ENCODE results near the gene BSG. TPM values are rescaled to one million over a fixed set of nuclear protein-coding genes. Genes with fewer than 3 reads are reported as not detected.

The BSG gene
- 291 and 297 TPM in 2 replicates for total RNA-seq

DNA sequence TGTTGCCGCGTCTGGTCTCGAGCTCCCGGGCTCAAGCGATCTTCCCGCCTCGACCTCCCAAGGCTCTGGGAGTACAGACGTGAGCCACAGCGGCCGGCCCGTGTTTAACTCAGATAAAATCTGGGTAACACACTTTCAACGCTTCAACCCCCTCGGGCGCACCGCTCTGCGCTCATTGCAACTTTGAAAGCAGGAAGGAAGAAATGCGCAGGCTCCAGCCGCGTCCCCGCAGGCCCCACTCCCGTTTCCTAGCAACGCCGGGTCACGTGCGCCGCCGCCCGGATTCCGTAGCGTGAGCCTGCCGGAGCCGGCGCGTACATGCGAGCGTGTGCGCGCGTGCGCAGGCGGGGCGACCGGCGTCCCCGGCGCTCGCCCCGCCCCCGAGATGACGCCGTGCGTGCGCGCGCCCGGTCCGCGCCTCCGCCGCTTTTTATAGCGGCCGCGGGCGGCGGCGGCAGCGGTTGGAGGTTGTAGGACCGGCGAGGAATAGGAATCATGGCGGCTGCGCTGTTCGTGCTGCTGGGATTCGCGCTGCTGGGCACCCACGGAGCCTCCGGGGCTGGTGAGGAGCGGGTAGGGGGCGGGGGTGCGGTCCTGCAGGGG lies at the start of gene BSG:
Gene BSG, plus strand, starts transcription at position 457 of the 603 bp plus-strand sequence. Its CDS starts 39 bp downstream, at position 496.
- DNase-seq, result peak; percentile 100
- no peaks in the 10 kb centered on the region for H3K27me3 Mint-ChIP-seq
- peaks cover 3% of the 10 kb centered on the region for H3K36me3 Mint-ChIP-seq (ENCODE audit: low read depth)
- peak within 1 kb of the TSS; percentile 90 for H3K4me3 Mint-ChIP-seq
- peak within 1 kb of the TSS; percentile 95 for H3K27ac Mint-ChIP-seq
- H3K9me3 Mint-ChIP-seq, result no peaks in the 10 kb centered on the region
- intact Hi-C loops (cut with micrococcal nuclease), result loop anchor here (1.0 to 2.0 kb wide), 7 partner anchors 17 to 108 kb away; partner anchors contain the start of genes HCN2, POLRMT and TPGS1
- peaks cover 30% of the 10 kb centered on the region for H3K4me1 Mint-ChIP-seq

DNA sequence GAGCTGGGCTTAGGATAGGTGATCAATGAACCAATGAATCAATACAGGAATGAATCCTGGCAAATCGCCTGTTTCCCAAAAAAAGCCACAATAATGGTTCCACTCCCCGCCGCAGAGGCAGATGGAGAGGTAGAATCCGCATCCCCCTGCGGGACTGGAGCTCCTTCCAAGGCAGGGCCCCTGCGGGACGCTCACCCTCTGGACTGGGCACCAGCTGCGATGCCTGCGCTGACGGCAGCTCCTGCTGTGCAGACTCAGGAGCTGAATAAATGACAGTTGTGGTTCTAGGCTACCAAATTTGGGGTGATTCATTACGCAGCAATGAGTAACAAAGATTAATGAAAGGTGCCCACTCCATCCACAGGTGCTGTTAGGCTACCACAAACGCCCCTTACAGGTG lies 49.7 kb upstream of the BSG start:
- no peak overlapping the region for H3K4me3 Mint-ChIP-seq
- no peaks in the 10 kb centered on the region for H3K4me1 Mint-ChIP-seq
- H3K36me3 Mint-ChIP-seq (ENCODE audit: low read depth), result peaks cover 1% of the 10 kb centered on the region
- no peak overlapping the region for H3K27ac Mint-ChIP-seq
- intact Hi-C loops (cut with micrococcal nuclease), result no loop called here
- DNase-seq, result no peak
- H3K9me3 Mint-ChIP-seq, result no peaks in the 10 kb centered on the region
- peaks cover 10% of the 10 kb centered on the region for H3K27me3 Mint-ChIP-seq

DNA sequence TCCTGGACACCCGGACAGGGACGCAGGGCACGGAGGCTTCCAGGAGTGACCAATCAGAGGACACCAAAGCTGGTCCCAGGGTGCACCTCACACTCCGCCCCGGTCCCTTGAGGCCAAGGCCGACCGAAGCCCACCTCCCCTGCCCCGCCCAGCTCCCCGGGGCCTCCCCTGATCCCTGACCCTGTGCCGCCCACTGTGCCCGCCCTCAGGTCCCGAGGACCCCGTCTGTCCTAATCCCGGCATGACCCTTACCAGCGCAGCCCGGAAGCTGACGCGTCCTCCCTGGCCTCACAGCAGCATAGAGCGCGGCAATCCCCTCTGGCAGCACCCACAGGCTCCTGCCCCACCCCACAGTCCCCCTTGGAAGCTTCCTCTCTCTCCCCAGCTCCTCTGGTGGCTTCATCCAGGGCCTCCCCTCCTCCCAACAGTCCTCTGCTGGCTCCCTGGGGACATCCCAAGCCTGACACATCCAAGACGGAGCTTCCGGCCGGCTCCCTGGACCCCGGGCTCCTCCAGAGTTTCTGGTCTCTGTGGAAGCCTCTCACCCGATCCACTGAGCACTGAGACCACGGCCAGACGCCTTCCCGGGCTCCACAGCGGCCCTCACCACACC lies 48.2 kb upstream of the BSG start:
- Mint-ChIP-seq H3K4me1 (no peaks in the 10 kb centered on the region), H3K27ac (no peak overlapping the region), H3K9me3 (no peaks in the 10 kb centered on the region), H3K4me3 (no peak overlapping the region), H3K27me3 (peaks cover 10% of the 10 kb centered on the region), H3K36me3 (ENCODE audit: low read depth) (peaks cover 1% of the 10 kb centered on the region)
- intact Hi-C loops (cut with micrococcal nuclease), result no loop called here
- DNase-seq, result no peak

DNA sequence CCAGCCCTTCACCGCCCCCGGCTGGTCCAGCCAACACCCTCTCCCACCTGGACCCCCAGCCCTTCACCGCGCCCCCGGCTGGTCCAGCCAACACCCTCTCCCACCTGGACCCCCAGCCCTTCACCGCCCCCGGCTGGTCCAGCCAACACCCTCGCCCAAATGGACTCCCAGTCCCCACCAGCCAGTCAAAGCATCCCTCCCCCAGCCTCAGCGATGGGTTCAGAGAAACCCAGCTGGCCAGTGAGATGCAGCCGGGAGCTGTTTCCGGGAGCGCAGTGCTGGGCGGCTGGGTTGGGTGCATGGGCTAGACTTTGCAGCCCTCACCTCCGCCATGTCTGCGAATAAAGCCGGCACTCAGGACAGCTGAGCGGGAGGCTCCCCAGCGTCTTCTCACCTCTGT lies 47.4 kb upstream of the BSG start:
- Mint-ChIP-seq H3K4me1 (no peaks in the 10 kb centered on the region), H3K9me3 (no peaks in the 10 kb centered on the region), H3K27me3 (peaks cover 10% of the 10 kb centered on the region), H3K4me3 (no peak overlapping the region), H3K36me3 (ENCODE audit: low read depth) (peaks cover 1% of the 10 kb centered on the region), H3K27ac (no peak overlapping the region)
- no peak for DNase-seq
- intact Hi-C loops (cut with micrococcal nuclease), result no loop called here

DNA sequence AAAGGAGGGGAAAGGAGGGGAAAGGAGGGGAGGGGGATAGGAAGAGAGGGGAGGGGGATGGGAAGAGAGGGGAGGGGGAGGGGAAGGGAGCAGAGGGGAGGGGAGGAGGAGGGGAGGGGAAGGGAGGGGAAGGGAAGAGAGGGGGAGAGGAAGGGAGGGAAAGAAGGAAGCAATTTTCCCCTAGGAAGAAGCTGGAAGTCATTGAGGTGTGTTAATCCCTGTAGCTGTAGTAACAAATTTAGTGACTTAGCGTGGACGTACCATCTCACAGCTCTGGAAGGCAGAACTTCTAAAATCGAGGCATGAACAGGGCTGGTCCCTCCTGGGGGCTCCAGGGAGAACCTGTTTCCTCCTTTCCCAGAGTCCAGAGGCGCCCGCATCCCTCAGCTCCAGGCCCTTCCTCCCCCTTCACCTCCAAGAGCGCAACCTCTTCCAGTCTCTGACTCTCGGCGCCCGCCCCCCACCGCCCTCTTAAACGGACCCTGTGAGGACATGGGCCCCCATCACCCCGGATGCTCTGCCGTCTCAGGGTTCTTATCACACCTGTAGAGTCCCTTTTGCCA lies 46.5 kb upstream of the BSG start:
- intact Hi-C loops (cut with micrococcal nuclease), result no loop called here
- no peaks in the 10 kb centered on the region for H3K9me3 Mint-ChIP-seq

DNA sequence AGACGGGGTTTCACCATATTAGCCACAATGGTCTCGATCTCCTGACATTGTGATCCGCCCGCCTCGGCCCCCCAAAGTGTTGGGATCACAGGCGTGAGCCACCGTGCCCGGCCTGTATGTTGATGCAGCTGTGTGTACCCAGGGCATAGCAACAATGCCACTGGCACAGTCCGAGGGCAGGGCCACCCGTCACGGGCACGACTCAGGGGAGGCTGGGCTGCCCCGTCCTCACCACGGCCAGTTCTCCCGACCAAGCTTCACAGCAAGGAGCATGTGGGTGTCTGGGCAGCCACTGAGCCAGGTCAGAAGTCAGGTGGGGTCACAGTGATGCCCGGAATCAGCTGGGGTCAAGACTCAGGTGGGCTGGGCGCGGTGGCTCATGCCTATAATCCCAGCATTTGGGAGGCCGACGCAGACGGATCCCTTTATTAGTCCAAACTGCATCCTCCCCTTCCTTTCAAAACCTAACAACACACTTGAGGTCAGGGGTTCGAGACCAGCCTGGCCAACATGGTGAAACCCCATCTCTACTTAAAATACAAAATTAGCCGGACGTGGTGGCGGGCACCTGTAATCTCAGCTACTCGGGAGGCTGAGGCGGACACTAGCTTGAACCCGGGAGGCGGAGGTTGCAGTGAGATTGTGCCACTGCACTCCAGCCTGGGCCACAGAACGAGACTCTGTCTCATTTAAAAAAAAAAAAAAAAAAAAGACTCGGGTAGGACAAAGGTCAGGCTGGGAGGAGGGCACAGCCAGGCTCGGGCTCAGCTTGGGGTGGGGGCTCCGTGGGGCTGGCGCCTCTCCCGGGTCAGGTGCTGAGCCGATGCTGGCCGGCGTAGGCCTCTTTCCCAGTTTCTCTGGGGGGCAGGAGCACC lies 42.0 kb upstream of the BSG start:
- peak overlapping the region; percentile 90 for H3K27ac Mint-ChIP-seq
- no peak for DNase-seq
- intact Hi-C loops (cut with micrococcal nuclease), result loop anchor here (1.0 to 5.0 kb wide), 3 partner anchors 19 to 102 kb away; partner anchors contain the start of genes POLRMT and TPGS1
- peak overlapping the region; percentile 83 for H3K4me3 Mint-ChIP-seq
- peaks cover 3% of the 10 kb centered on the region for H3K36me3 Mint-ChIP-seq (ENCODE audit: low read depth)
- peaks cover 13% of the 10 kb centered on the region for H3K4me1 Mint-ChIP-seq
- no peaks in the 10 kb centered on the region for H3K9me3 Mint-ChIP-seq
- H3K27me3 Mint-ChIP-seq, result peaks cover 8% of the 10 kb centered on the region

More for the DNA sequence above, 46.5 kb upstream of the BSG start:
- H3K27me3 Mint-ChIP-seq, result peaks cover 10% of the 10 kb centered on the region
- H3K27ac Mint-ChIP-seq, result no peak overlapping the region
- H3K4me3 Mint-ChIP-seq, result no peak overlapping the region
- peaks cover 3% of the 10 kb centered on the region for H3K4me1 Mint-ChIP-seq
- no peaks in the 10 kb centered on the region for H3K36me3 Mint-ChIP-seq (ENCODE audit: low read depth)
- DNase-seq, result no peak

DNA sequence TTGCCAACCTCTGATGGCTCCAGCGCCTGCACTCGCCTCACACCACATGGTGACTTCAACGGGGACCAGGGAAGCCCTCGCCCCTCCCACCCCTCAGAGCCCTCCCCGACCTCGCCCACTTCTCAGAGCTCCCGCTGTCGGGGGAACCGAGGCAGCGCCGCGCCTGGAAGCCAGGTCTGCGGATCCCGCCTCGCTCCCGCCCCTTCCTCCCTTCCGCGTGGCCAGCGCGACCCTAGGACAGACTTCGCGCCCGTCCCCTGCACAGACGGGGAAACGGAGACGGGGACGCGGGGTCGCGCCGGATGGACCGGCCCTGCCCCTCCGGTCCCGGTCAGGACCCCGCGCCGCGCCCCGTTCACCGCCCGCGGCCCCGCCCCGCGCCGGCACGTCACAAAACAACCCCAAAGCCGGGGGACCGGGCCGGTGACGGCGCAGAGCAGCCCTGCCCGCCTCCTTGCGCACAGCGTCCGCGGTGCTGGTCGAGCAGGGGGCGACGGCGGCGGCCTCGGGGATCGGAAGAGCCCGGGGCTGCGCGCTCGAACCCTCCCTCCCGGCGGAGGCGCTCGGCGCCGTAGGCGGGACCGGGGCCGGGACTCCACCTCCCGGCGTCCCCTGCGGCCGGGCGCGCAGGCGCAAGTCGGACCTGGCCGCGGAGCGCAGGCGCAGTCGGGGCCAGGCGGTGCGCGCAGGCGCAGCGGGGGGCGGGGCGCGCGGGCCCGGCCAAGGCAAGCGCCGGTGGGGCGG lies 41.2 kb upstream of the BSG start:
- Mint-ChIP-seq H3K9me3 (no peaks in the 10 kb centered on the region), H3K27me3 (peaks cover 4% of the 10 kb centered on the region), H3K27ac (peak overlapping the region; percentile 90), H3K4me1 (peaks cover 13% of the 10 kb centered on the region), H3K4me3 (peak overlapping the region; percentile 83), H3K36me3 (ENCODE audit: low read depth) (peaks cover 3% of the 10 kb centered on the region)
- intact Hi-C loops (cut with micrococcal nuclease), result loop anchor here (1.0 to 5.0 kb wide), 3 partner anchors 20 to 101 kb away; partner anchors contain the start of genes POLRMT and TPGS1
- peak; percentile 98 for DNase-seq

DNA sequence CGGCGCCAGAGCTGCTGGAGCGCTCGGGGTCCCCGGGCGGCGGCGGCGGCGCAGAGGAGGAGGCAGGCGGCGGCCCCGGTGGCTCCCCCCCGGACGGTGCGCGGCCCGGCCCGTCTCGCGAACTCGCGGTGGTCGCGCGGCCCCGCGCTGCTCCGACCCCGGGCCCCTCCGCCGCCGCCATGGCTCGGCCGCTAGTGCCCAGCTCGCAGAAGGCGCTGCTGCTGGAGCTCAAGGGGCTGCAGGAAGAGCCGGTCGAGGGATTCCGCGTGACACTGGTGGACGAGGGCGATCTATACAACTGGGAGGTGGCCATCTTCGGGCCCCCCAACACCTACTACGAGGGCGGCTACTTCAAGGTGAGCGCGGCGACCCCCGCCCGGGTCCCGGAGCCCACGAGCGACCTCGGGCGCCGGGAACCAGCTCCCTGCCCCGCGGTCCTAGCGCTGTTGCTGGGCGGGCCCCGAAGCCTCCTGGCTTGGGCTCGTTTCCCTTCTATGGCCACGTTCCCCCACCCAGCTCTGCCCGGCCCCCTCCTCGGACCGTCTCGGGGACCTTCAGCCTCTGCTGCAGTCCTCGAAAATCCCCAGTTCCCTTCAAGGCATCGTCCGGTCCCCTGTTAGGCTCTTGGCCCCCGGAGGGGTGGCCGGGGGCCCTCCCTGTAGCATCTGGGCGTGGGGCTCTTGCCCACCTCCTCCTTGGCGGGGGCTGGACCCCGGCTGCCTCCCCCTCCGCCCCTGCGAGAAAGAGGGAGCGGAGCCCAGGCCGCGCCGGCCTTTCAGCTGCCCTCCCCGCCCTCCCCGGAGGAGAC lies 40.4 kb upstream of the BSG start, which contains the start of gene CDC34:
Gene CDC34, plus strand, starts transcription at position 8 of the 808 bp plus-strand sequence. Its CDS starts 172 bp downstream, at position 180.
- Mint-ChIP-seq H3K4me3 (peak within 1 kb of the TSS; percentile 94), H3K27me3 (no peaks in the 10 kb centered on the region), H3K27ac (peak within 1 kb of the TSS; percentile 90), H3K4me1 (peaks cover 13% of the 10 kb centered on the region), H3K36me3 (ENCODE audit: low read depth) (peaks cover 5% of the 10 kb centered on the region), H3K9me3 (no peaks in the 10 kb centered on the region)
- DNase-seq, result peak; percentile 72
- intact Hi-C loops (cut with micrococcal nuclease), result loop anchor here (1.0 to 5.0 kb wide), 5 partner anchors 21 to 100 kb away; partner anchors contain the start of genes BSG, POLRMT and TPGS1

DNA sequence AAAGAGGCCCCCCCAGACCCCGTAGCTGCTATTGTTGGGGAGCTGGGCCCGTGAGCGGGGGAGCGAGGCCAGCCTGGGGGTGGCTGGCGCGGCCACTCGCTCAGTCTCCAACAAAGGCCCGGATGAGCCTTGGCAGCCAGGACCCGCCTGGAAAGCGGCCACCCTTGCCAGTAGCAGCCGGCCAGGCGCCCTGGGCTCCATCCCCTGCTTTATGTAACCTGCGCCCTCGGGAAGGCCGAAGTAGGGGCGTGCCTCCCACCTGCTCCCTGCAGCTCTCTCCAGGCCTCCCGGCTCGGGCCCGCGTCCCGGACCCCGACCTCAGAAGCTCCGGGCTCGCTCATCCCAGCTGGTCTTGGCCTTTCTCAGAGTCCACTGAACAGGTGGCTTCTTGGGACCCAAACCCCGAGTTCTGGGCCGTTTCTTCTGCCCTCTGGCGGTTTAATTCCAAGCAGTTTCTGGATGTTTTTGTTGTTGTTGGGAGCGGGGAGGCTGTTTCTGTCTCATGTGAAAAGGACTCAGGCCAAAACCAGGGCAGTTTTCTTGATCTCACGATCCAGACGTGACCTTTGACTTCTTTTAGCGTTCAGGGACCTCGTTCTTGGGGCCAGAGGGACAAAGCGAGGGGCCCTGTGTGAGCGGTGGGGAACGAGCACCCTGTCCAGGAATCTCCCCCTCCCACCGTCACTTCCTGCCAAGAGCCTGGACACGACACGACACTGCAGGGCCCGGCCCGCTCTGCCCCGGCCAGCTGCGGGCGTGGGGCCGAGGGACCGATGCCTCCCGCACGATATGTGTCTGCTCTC lies 39.6 kb upstream of the BSG start:
- peaks cover 13% of the 10 kb centered on the region for H3K4me1 Mint-ChIP-seq
- peak; percentile 85 for DNase-seq
- H3K36me3 Mint-ChIP-seq (ENCODE audit: low read depth), result peaks cover 6% of the 10 kb centered on the region
- H3K9me3 Mint-ChIP-seq, result no peaks in the 10 kb centered on the region
- peak overlapping the region; percentile 92 for H3K27ac Mint-ChIP-seq
- H3K4me3 Mint-ChIP-seq, result peak overlapping the region; percentile 94
- H3K27me3 Mint-ChIP-seq, result no peaks in the 10 kb centered on the region
- intact Hi-C loops (cut with micrococcal nuclease), result loop anchor here (2.0 to 5.0 kb wide), 3 partner anchors 40 to 100 kb away; partner anchors contain the start of genes BSG and POLRMT

DNA sequence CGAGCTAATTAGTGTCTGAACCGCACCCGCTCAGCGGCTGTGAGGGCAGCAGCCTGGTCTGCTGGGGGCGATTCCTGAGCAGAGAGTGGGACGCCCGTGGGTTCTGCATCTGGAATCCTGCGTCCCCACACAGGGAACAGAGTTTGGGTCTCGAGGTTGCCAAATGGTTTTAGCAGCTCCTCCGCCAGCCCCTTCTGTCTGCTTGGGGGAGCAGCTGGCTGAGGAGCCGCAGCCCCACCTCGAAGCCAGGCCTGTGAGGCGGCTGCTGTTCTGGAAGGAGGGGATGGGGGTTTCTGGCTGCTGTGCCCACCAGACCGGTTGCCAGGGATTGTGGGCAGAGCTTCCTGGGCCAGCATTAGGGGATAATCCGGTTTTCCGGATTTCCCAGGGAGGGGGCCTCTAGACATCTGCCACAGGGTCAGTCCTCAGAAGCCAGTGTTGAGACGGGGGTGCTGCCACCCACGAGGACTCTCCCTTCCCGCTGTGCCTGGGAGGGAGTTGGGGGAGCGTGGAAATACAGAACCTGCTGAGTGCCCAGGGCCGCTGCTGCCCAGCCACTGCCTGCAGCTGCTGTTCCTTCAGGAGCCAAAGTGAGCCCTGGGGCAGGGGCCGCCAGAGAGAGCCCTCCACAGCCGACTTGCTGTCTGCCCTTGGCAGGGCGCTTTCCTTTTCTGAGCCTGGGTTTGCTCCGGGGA lies 38.9 kb upstream of the BSG start:
- no peaks in the 10 kb centered on the region for H3K27me3 Mint-ChIP-seq
- H3K9me3 Mint-ChIP-seq, result no peaks in the 10 kb centered on the region
- peaks cover 14% of the 10 kb centered on the region for H3K4me1 Mint-ChIP-seq
- H3K36me3 Mint-ChIP-seq (ENCODE audit: low read depth), result peaks cover 12% of the 10 kb centered on the region
- intact Hi-C loops (cut with micrococcal nuclease), result loop anchor here (2.0 to 5.0 kb wide), 3 partner anchors 39 to 99 kb away; partner anchors contain the start of genes BSG and POLRMT
- peak overlapping the region; percentile 94 for H3K4me3 Mint-ChIP-seq
- peak overlapping the region; percentile 92 for H3K27ac Mint-ChIP-seq
- no peak for DNase-seq

DNA sequence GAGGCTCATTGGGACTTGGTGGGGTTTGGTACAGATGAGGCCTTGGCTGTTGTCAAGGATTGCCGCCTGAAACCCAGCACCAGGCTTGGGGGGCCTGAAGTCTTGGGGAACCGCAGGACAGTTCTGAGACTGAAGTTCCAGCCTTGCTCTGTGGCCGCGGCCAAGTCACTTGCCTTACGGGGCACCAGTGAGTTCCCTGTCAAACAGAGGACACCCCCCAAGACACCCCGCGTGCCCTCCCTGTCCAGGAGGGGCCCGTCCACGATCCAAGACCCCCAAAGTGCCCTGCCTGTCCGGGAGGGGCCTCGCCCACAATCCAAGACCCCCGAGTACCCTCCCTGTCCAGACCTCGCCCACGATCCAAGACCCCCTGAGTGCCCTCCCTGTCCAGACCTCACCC lies 38.3 kb upstream of the BSG start:
- intact Hi-C loops (cut with micrococcal nuclease), result loop anchor here (5.0 kb wide), 1 partner anchor 98 kb away; the partner anchor contains the start of gene POLRMT
- H3K27ac Mint-ChIP-seq, result no peak overlapping the region
- H3K27me3 Mint-ChIP-seq, result no peaks in the 10 kb centered on the region
- H3K4me1 Mint-ChIP-seq, result peaks cover 14% of the 10 kb centered on the region
- DNase-seq, result no peak
- peaks cover 12% of the 10 kb centered on the region for H3K36me3 Mint-ChIP-seq (ENCODE audit: low read depth)
- no peaks in the 10 kb centered on the region for H3K9me3 Mint-ChIP-seq
- H3K4me3 Mint-ChIP-seq, result peak overlapping the region; percentile 94

All from activated CD4-positive, alpha-beta T cell treated with anti-CD3 and anti-CD28 coated beads, Interleukin-2, amount 10 ng/mL, durations not matched to agents 24 days and 14 days (primary cell).